Activated naive CD4-positive, alpha-beta T cell treated with anti-CD3 and anti-CD28 coated beads for 36 hours (primary cell): ENCODE measurements around the gene UTP3. TPM values are rescaled to one million over a fixed set of nuclear protein-coding genes. Genes with fewer than 3 reads are reported as not detected.
A peak's percentile ranks its signal among the peaks of the same experiment; 100 is the strongest.
"Not testable (repeated sequence)": the region's sequence is repeated elsewhere in the genome, so short reads cannot be mapped to it uniquely, and the experiment has no call there.

Experiments used
- CTCF ChIA-PET: fragments of 350-600 bp; sonication (Branson Sonifier 250); formaldehyde crosslinking; loops from one replicate; lab custom pipeline; 2021; ENCODE audit warnings: antibody characterized with exemption; lab: Charles Lee
- DNase-seq: peaks from one replicate; pipeline ENCODE4 v3.0.0-alpha.2; 2020
- H3K27ac Mint-ChIP-seq: one replicate; pipeline ENCODE4 v1.8.0; 2021; ENCODE audit warnings: mild to moderate bottlenecking, mixed read lengths
- H3K27me3 Mint-ChIP-seq: one replicate; pipeline ENCODE4 v1.8.0; 2021; ENCODE audit warnings: low read depth, mixed read lengths
- H3K36me3 Mint-ChIP-seq: one replicate; pipeline ENCODE4 v1.8.0; 2021; ENCODE audit warnings: low read depth, mixed read lengths
- H3K4me1 Mint-ChIP-seq: one replicate; pipeline ENCODE4 v1.8.0; 2021; ENCODE audit warnings: low read depth, mixed read lengths
- H3K4me3 Mint-ChIP-seq: one replicate; pipeline ENCODE4 v1.8.0; 2021; ENCODE audit warnings: mild to moderate bottlenecking, moderate library complexity, mixed read lengths
- H3K9me3 Mint-ChIP-seq: one replicate; pipeline ENCODE4 v1.8.0; 2021; ENCODE audit warnings: mixed read lengths
- intact Hi-C: fragments of 100-400 bp; cut with micrococcal nuclease; formaldehyde crosslinking; loops from one replicate; pipeline ENCODE4 v1.15.1; 2023
- total RNA-seq, 2 experiments: library from RNA; stranded (reverse); gene quantifications; one replicate each; pipeline ENCODE4 v1.2.3, GENCODE V29; 2021

The UTP3 gene
- total RNA-seq, 2 experiments from 2014 or later = 18.7 to 20.0 TPM

GRCh38 chr4:70667740-70668535 lies 20.4 kb upstream of the UTP3 start:
- CTCF ChIA-PET = interaction anchor here (0.6 to 1.0 kb wide), 4 partner anchors 16 to 457 kb away, joined by 3 to 5 read pairs (median 4); no protein-coding TSS in a partner anchor
- Mint-ChIP-seq H3K36me3 (no peaks in the 10 kb centered on the region), H3K4me3 (no peak overlapping the region), H3K27ac (no peak overlapping the region), H3K9me3 (no peaks in the 10 kb centered on the region), H3K27me3 (no peaks in the 10 kb centered on the region), H3K4me1 (peaks cover 4% of the 10 kb centered on the region)
- no peak for DNase-seq
- intact Hi-C loops = no loop called here

GRCh38 chr4:70670332-70671014 lies 17.9 kb upstream of the UTP3 start:
- peaks cover 4% of the 10 kb centered on the region for H3K4me1 Mint-ChIP-seq
- intact Hi-C loops = no loop called here
- CTCF ChIA-PET = interaction anchor here (1.4 kb wide), 1 partner anchor 18 kb away, joined by 4 read pairs; no protein-coding TSS in a partner anchor
- no peak for DNase-seq
- no peak overlapping the region for H3K27ac Mint-ChIP-seq
- no peaks in the 10 kb centered on the region for H3K36me3 Mint-ChIP-seq
- peaks cover 2% of the 10 kb centered on the region for H3K27me3 Mint-ChIP-seq
- no peak overlapping the region for H3K4me3 Mint-ChIP-seq
- H3K9me3 Mint-ChIP-seq = no peaks in the 10 kb centered on the region

GRCh38 chr4:70671091-70671490 lies 17.2 kb upstream of the UTP3 start:
- Mint-ChIP-seq H3K4me3 (no peak overlapping the region), H3K36me3 (no peaks in the 10 kb centered on the region), H3K9me3 (no peaks in the 10 kb centered on the region), H3K4me1 (peaks cover 4% of the 10 kb centered on the region), H3K27me3 (peaks cover 2% of the 10 kb centered on the region), H3K27ac (no peak overlapping the region)
- CTCF ChIA-PET = interaction anchor here (1.2 to 1.4 kb wide), 2 partner anchors 19 to 64 kb away, joined by 4 read pairs; no protein-coding TSS in a partner anchor
- intact Hi-C loops = no loop called here
- DNase-seq = no peak

GRCh38 chr4:70674191-70674590 lies 14.1 kb upstream of the UTP3 start:
- peaks cover 2% of the 10 kb centered on the region for H3K27me3 Mint-ChIP-seq
- H3K27ac Mint-ChIP-seq = no peak overlapping the region
- CTCF ChIA-PET = interaction anchor here (0.6 to 1.3 kb wide), 4 partner anchors 9 to 644 kb away, joined by 3 read pairs; no protein-coding TSS in a partner anchor
- DNase-seq = no peak
- H3K9me3 Mint-ChIP-seq = no peaks in the 10 kb centered on the region
- H3K36me3 Mint-ChIP-seq = no peaks in the 10 kb centered on the region
- H3K4me1 Mint-ChIP-seq = peaks cover 9% of the 10 kb centered on the region
- intact Hi-C loops = no loop called here
- no peak overlapping the region for H3K4me3 Mint-ChIP-seq

- Mint-ChIP-seq H3K4me1 (peaks cover 9% of the 10 kb centered on the region), H3K36me3 (no peaks in the 10 kb centered on the region), H3K27me3 (peaks cover 2% of the 10 kb centered on the region), H3K27ac (no peak overlapping the region), H3K9me3 (no peaks in the 10 kb centered on the region), H3K4me3 (no peak overlapping the region)
- CTCF ChIA-PET = interaction anchor here (0.6 kb wide), 1 partner anchor 644 kb away, joined by 3 read pairs; no protein-coding TSS in a partner anchor
- intact Hi-C loops = no loop called here
- DNase-seq = no peak
These were observed 13.6 kb upstream of the UTP3 start for GRCh38 chr4:70674731-70675130.

GRCh38 chr4:70676554-70677090 lies 11.7 kb upstream of the UTP3 start:
- H3K4me1 Mint-ChIP-seq = peaks cover 9% of the 10 kb centered on the region
- no peaks in the 10 kb centered on the region for H3K36me3 Mint-ChIP-seq
- H3K27ac Mint-ChIP-seq = no peak overlapping the region
- H3K9me3 Mint-ChIP-seq = no peaks in the 10 kb centered on the region
- peaks cover 2% of the 10 kb centered on the region for H3K27me3 Mint-ChIP-seq
- intact Hi-C loops = no loop called here
- no peak overlapping the region for H3K4me3 Mint-ChIP-seq
- no peak for DNase-seq
- CTCF ChIA-PET = interaction anchor here (0.6 kb wide), 1 partner anchor 367 kb away, joined by 3 read pairs; no protein-coding TSS in a partner anchor

- DNase-seq = no peak
- H3K4me3 Mint-ChIP-seq = no peak overlapping the region
- no peak overlapping the region for H3K27ac Mint-ChIP-seq
- peaks cover 9% of the 10 kb centered on the region for H3K4me1 Mint-ChIP-seq
- intact Hi-C loops = no loop called here
- H3K27me3 Mint-ChIP-seq = peaks cover 2% of the 10 kb centered on the region
- CTCF ChIA-PET = interaction anchor here (1.5 kb wide), 1 partner anchor 26 kb away, joined by 4 read pairs; no protein-coding TSS in a partner anchor
- no peaks in the 10 kb centered on the region for H3K36me3 Mint-ChIP-seq
- no peaks in the 10 kb centered on the region for H3K9me3 Mint-ChIP-seq
These were observed 9.8 kb upstream of the UTP3 start for GRCh38 chr4:70678383-70678999.

GRCh38 chr4:70680934-70681333 lies 7.4 kb upstream of the UTP3 start:
- Mint-ChIP-seq H3K36me3 (no peaks in the 10 kb centered on the region), H3K9me3 (no peaks in the 10 kb centered on the region), H3K27ac (no peak overlapping the region), H3K4me1 (peaks cover 9% of the 10 kb centered on the region), H3K4me3 (no peak overlapping the region), H3K27me3 (no peaks in the 10 kb centered on the region)
- CTCF ChIA-PET = no interaction called here
- intact Hi-C loops = no loop called here
- DNase-seq = no peak

GRCh38 chr4:70681704-70682103 lies 6.6 kb upstream of the UTP3 start:
- Mint-ChIP-seq H3K27ac (no peak overlapping the region), H3K9me3 (no peaks in the 10 kb centered on the region), H3K36me3 (no peaks in the 10 kb centered on the region), H3K27me3 (no peaks in the 10 kb centered on the region), H3K4me3 (no peak overlapping the region), H3K4me1 (peaks cover 9% of the 10 kb centered on the region)
- CTCF ChIA-PET = no interaction called here
- intact Hi-C loops = no loop called here
- no peak for DNase-seq

GRCh38 chr4:70682142-70682541 lies 6.2 kb upstream of the UTP3 start:
- H3K4me1 Mint-ChIP-seq, H3K27me3 Mint-ChIP-seq, H3K9me3 Mint-ChIP-seq, intact Hi-C loops, H3K4me3 Mint-ChIP-seq, H3K36me3 Mint-ChIP-seq, H3K27ac Mint-ChIP-seq, DNase-seq, CTCF ChIA-PET: not testable (repeated sequence)

- CTCF ChIA-PET = interaction anchor here (0.6 to 1.3 kb wide), 8 partner anchors 13 to 150 kb away, joined by 3 to 6 read pairs (median 3); no protein-coding TSS in a partner anchor
- H3K27ac Mint-ChIP-seq = peak overlapping the region; percentile 99
- H3K4me3 Mint-ChIP-seq = peak overlapping the region; percentile 87
- no peaks in the 10 kb centered on the region for H3K27me3 Mint-ChIP-seq
- intact Hi-C loops = loop anchor here (5.0 kb wide), 1 partner anchor 925 kb away; the partner anchor contains the start of gene SULT1B1
- no peaks in the 10 kb centered on the region for H3K9me3 Mint-ChIP-seq
- peak; percentile 18 for DNase-seq
- H3K36me3 Mint-ChIP-seq = peaks cover 26% of the 10 kb centered on the region
- peaks cover 30% of the 10 kb centered on the region for H3K4me1 Mint-ChIP-seq
These were observed 940 bp upstream of the UTP3 start for GRCh38 chr4:70687392-70687791.
